GM18520 (cell line): ENCODE measurements around the gene EFCAB14.
"Not testable (repeated sequence)": the region's sequence is repeated elsewhere in the genome, so short reads cannot be mapped to it uniquely, and the experiment has no call there.

Experiments
- ATAC-seq: cut with Tn5 transposase; IDR thresholded peaks from one replicate; pipeline ENCODE4 v1.9.1; 2021; ENCODE audit not compliant: unreplicated experiment

The EFCAB14 gene

DNA sequence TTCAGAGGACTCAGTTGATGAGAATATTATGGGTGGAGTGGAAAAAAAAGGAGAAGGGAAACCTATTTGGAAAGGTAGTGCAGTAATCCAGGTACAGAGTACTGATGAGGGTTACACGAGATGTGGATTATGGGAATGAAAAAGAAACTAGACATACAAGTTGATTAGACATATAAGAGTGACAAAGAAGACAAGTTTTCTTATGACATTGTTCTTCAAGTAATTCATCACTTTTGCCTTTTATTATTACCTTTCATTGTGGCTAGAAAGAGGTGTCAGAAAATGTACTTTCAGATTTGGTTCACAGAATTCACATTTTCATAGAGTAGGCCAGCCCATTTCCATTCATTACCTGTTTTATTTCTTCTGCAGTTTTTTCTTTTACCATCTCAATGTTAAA, 61.1 kb downstream of the EFCAB14 start:
- ATAC-seq: no peak

DNA sequence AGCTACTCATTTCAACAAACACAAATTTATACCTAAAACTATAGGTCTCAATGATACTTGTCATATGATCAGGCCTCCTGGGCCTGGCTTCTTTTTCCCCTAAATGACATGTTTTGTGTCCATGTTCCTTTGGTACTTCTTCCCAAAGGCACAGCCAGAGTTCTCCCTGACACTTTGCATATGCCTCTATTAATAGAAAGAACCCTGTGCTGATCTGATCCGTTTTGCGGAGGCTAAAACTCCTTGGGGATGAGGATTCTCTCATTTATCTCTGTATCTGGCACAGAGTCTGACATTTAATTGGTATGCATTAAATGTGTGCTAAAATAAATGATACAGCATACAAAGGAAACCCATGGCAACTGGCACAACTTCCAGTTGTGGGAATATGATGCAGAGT, 62.3 kb downstream of the EFCAB14 start:
- no peak for ATAC-seq

- no peak for ATAC-seq
Measured at GRCh38 chr1:46655848-46656247, 63.1 kb downstream of the EFCAB14 start.

- ATAC-seq: not testable (repeated sequence)
Measured at GRCh38 chr1:46654698-46655097, 64.2 kb downstream of the EFCAB14 start.

DNA sequence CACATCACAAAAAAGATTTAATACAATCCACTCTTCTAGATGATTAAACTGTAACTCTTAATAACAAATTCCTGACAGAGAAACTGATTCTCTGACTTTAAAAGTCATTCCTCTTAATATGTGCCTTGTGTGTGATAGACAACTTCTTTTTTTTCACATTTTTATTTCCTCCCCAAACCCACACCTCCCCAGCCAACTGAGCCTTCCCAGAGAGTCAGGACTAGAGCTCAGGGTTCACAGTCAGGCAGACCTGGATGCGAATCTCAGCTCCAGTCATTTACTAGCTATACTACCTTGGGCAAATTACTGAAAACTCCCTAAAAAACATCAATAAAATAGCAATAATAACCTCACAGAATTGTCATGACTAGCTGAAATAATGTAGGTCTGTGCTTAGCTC, 64.9 kb downstream of the EFCAB14 start:
- no peak for ATAC-seq

DNA sequence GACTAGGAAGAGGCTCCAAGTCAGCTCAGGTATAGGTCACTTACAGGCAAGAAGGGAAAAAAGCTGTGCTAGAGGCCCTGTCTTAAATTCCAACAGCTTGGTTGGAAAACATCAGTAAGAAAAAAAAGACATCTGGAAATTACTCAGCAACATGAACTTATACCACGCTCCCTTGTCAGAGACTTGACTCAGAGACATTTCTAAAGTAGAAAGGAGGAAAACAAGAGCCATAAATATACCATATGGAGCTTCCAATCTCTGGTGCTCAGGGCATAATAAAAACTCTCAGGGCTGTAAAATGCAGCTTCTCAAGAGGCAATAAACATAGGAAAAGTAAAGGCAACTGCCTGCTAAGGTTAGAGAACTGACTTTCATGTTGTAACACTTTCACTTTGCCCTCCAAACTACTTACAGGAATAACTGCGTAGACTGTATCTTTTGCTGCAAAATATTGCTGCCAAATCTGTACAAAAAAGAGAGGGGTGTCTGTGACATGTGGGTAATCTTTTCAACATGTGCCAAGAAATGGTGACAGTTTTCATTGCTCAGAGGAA, 65.4 kb downstream of the EFCAB14 start:
- ATAC-seq: no peak

DNA sequence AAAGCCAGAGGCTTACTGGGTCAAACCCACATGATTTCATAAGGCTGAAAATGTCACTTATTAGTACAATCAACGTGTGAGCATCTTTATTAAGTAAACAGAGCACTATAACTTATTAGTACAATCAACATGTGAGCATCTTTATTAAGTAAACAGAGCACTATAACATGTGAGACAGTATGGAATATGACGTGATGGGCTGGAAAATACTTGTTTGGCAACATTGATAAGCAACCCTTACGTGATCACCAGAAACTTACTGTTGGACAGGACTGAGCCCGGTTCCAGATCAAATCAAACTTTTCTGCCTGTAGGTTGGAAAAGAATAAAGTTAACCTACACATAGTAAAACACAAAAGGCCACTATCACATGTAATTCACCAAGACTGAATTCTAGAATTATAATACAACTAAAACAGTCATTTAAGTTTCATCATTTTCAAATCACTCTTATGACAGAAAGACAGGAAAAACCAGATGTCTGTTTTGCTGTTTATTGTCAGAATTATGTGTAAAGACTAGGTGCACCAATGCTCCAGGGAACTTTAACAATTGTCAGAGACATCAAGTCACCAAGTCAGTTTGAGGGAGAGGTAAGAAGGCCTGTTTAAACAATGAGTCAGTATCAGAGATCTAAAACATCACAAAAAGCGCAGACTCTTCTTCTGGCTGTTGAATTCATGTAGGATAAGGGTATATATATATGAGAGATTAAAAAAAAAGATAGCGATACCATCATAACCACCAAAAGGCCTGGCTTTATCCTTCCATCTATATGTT, 66.4 kb downstream of the EFCAB14 start:
- ATAC-seq: no peak

- not testable (repeated sequence) for ATAC-seq
Measured at GRCh38 chr1:46651152-46651551, 67.8 kb downstream of the EFCAB14 start.

GRCh38 chr1:46650491-46650890, 68.4 kb downstream of the EFCAB14 start:
- no peak for ATAC-seq

GRCh38 chr1:46649764-46650163, 69.2 kb downstream of the EFCAB14 start:
- no peak for ATAC-seq

GRCh38 chr1:46647611-46648010, 71.3 kb downstream of the EFCAB14 start:
- no peak for ATAC-seq

DNA sequence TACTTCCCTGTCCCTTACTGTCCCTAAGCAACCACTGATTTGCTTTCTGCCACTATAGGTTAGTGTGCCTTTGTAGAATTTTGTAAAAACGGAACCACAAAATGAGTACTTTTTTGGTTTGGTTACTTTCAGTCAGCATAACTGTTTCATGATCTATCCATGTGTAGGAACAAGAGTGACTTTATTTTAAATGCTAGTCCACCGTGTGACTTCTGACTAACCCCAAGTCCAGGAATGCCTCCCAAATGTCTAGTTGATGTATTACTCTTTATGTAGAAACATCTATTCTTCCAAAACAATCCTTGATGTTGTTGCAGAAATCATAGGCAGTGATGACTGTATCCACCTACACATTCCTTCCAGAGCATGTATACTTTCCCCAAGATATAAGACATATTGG, 72.1 kb downstream of the EFCAB14 start:
- no peak for ATAC-seq

GRCh38 chr1:46646331-46646730, 72.6 kb downstream of the EFCAB14 start:
- ATAC-seq: no peak

DNA sequence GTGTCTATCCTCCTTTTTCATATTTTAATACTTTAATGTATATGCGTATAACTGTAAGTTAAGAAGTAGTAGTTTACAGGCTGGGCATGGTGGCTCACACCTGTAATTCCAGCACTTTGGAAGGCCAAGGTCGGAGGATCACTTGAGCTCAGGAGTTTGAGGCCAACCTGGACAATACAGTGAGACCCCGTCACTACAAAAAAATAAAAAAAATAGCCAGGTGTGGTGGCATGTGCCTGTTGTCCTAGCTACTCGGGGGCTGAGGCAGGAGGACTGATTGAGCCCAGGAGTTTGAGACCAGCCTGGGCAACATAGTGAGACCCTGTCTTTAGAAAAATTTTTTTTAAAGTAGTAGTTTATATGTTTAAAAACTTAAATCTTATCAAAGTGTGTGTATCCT, 73.1 kb downstream of the EFCAB14 start:
- no peak for ATAC-seq

DNA sequence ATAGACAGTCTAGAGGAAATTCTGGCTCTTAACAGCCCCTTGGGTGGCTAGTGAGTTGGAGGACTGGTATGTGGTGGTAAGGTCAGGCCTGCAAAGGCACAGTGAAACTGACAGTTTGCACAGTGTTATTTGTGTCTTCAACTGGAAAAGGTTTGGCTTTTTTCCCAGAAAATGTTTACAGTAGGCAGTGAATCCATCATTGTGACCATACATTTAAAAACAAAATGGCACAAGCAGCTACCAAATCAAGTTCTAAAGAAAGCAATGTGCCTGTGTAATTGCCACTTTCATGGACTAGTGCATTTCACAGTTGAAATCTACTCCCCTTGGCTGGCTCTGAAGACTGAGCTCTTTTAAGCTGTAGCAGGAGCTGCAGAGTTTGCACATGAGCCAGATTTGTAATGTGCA, 75.5 kb downstream of the EFCAB14 start:
- ATAC-seq: no peak

DNA sequence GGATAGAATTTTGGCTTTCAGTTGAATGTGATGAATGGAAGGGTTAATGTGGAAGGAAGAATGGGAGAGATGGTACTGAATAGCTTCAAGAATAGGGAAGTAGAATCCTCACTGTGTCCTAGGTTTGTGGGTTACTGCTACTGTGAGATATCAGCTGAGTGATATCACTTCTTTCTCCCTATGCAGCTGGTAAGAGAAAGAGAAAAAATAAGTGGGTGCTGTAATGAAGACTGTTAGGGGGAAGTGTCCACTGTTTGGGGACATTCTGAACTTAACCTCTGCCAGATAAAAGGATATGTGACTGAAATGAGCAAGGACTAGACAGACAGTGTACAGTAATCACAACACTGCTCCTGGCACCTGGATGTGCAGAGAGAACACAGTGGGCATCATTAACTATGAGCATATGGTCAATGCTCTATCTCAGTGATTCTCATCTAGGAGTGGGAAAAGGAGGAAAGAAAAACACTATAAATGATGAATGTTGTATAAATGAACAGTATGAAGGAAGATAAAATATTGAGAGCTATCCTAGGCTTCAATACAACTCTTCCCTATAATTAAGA, 76.7 kb downstream of the EFCAB14 start:
- ATAC-seq: no peak

DNA sequence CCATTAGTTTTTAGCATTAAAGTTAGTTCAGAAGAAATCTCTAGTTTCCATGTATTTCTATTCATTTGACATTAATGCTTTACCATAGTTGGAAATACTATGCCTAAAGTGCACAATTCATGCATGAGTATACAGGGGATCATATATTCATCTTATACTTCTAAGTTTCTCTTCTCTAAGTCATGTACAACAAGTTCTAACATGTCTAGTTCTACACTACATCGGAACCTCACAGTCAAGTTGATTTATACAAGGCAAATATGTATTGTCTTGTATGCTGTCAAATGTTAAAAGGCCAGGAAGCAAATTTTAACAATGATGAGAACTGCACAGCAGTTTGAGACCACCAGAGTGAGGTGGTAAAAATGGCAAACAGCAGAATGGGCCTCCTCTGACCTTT, 79.4 kb downstream of the EFCAB14 start:
- no peak for ATAC-seq

GRCh38 chr1:46638921-46639320, 80.0 kb downstream of the EFCAB14 start:
- no peak for ATAC-seq

DNA sequence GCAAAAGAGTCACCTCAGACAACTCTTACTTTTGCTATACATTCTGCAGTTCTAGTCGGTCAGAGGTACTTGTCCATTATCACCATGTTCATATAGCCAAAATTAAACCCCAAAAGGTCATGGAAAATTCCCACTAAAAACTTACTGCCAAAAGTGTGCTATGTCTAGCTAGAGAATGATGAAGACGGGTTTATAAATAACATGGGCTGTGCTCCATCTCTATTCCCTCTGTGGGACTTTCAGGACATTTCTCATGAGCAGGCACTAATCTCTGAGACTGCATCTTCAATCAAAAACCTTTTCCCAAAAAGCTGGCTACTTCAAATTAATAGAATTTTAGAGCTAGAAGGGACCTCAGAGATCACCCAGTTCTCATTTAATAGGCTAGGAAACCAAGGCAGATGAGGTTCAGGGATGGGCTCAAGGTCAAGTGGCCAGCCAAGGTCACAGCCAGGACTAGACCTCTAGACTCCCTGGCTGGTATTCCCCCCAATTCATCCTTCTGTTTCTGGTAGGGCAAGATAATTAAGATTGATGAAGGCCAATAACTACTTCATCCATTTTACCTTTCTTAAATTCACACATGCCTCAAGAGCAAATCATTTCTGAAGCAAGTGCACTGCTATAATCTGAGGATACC, 81.3 kb downstream of the EFCAB14 start:
- no peak for ATAC-seq

GRCh38 chr1:46635205-46635604, 83.7 kb downstream of the EFCAB14 start:
- ATAC-seq: no peak

DNA sequence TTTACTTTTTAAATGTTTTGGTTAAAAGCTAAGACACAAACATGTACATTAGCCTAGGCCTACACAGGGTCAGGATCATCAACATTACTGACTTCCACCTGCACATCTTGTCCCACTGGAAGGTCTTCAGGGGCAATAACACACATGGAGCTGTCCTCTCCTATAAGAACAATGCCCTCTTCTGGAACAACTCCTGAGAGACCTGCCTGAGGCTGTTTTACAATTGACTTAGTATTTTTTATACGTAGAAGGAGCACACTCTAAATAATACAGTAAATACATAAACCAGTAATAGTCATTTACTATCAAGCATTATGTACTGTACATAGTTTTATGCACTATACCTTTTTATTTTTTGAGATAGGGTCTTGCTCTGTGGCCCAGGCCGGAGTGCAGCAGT, 88.2 kb downstream of the EFCAB14 start:
- no peak for ATAC-seq
